ENCODE data around the gene SMR3B.

Gene SMR3B

DNA sequence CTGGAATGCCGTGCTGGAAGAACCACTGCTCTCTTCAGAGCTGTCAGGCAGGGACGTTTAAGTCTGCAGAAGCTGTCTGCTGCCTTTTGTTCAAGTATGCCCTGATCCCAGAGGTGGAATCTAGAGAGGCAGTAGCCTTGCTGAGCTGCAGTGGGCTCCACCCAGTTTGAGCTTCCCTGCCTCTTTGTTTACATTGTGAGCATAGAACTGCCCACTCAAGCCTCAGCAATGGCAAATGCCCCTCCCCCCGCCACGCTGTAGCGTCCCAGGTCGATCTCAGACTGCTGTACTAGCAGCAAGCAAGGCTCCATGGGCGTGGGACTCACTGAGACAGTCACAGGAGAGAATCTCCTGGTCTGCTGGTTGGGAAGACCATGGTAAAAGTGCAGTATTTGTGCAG is 54.3 kb downstream of the SMR3B start:
- Histone ChIP-seq H3K9ac (ENCODE audit: low read length in 5 of 5) (no peak overlapping the region), H3K27ac (ENCODE audit: low read depth, low read length) (no peak overlapping the region), H3K4me3 (ENCODE audit: low read depth in 1 of 5, low read length in 5 of 5) (no peak overlapping the region), H3K4me1 (ENCODE audit: control insufficient read depth in 5 of 5, insufficient read depth in 5 of 5, low read length in 5 of 5) (no peaks in the 10 kb centered on the region), H3K9me3 (ENCODE audit: control insufficient read depth in 5 of 5, low read length in 5 of 5) (no peaks in the 10 kb centered on the region), H3K36me3 (ENCODE audit: control insufficient read depth in 5 of 5, insufficient read depth in 5 of 5, low read length in 5 of 5) (no peaks in the 10 kb centered on the region), H3K27me3 (ENCODE audit: control insufficient read depth in 5 of 5, insufficient read depth in 4 of 5, low read length in 5 of 5) (no peaks in the 10 kb centered on the region)

Data from subcutaneous abdominal adipose tissue (tissue), 5 donors.